ENCODE measurements around the gene SAMMSON.

SAMMSON gene

GRCh38 chr3:69999140-70000027 is at the start of gene SAMMSON:
TSS of gene SAMMSON (plus strand) at chr3:69999733.
- no peak for DNase-seq

GRCh38 chr3:69951616-69952015 is 47.9 kb upstream of the SAMMSON start:
- DNase-seq = no peak

GRCh38 chr3:69959581-69959980 is 40.0 kb upstream of the SAMMSON start:
- DNase-seq = no peak

- DNase-seq = no peak
These were observed 37.7 kb upstream of the SAMMSON start for GRCh38 chr3:69961706-69962439.

GRCh38 chr3:69963643-69964042 is 35.9 kb upstream of the SAMMSON start:
- no peak for DNase-seq

- no peak for DNase-seq
These were observed 32.4 kb upstream of the SAMMSON start for GRCh38 chr3:69967156-69967555.

- DNase-seq = no peak
These were observed 28.7 kb upstream of the SAMMSON start for GRCh38 chr3:69970827-69971226.

GRCh38 chr3:69972672-69973071 is 26.9 kb upstream of the SAMMSON start:
- DNase-seq = no peak

- no peak for DNase-seq
These were observed 23.5 kb upstream of the SAMMSON start for GRCh38 chr3:69976021-69976420.

GRCh38 chr3:69983546-69984265 is 15.8 kb upstream of the SAMMSON start:
- DNase-seq = no peak

GRCh38 chr3:69985266-69985665 is 14.3 kb upstream of the SAMMSON start:
- DNase-seq = no peak

GRCh38 chr3:69986419-69986818 is 13.1 kb upstream of the SAMMSON start:
- no peak for DNase-seq

- DNase-seq = no peak
These were observed 11.7 kb upstream of the SAMMSON start for GRCh38 chr3:69987833-69988232.

GRCh38 chr3:69993757-69994156 is 5.8 kb upstream of the SAMMSON start:
- no peak for DNase-seq

- DNase-seq = no peak
These were observed 4.6 kb upstream of the SAMMSON start for GRCh38 chr3:69994919-69995318.

GRCh38 chr3:69997631-69998307 is 1.8 kb upstream of the SAMMSON start:
- no peak for DNase-seq

- no peak for DNase-seq
These were observed 784 bp upstream of the SAMMSON start for GRCh38 chr3:69998759-69999139.

- DNase-seq = no peak
These were observed 486 bp downstream of the SAMMSON start for GRCh38 chr3:70000028-70000410.

- no peak for DNase-seq
These were observed 1.1 kb downstream of the SAMMSON start for GRCh38 chr3:70000563-70001081.

- DNase-seq = no peak
These were observed 3.6 kb downstream of the SAMMSON start for GRCh38 chr3:70003119-70003518.

GRCh38 chr3:70006089-70006488 is 6.6 kb downstream of the SAMMSON start:
- DNase-seq = no peak

- no peak for DNase-seq
These were observed 10.8 kb downstream of the SAMMSON start for GRCh38 chr3:70010346-70010745.

GRCh38 chr3:70011582-70011981 is 12.0 kb downstream of the SAMMSON start:
- no peak for DNase-seq

Data from NCI-H1694 treated with DMSO at 0.1 percent for 48 hours (cell line).